ENCODE results near the gene MAP4K5.

Gene MAP4K5

GRCh38 chr14:50533806-50534205 lies 1.4 kb upstream of the MAP4K5 start:
- TF ChIP-seq EZH2 (IDR thresholded peaks at IDR 0.05; ENCODE audit: borderline replicate concordance, low read length) (no peak), CTCF (IDR thresholded peaks at IDR 0.05; ENCODE audit: low read length) (no peak)
- H3K9me3 ChIP-seq (ENCODE audit: low read length), result no peaks in the 10 kb centered on the region
- peaks cover 5% of the 10 kb centered on the region; the same call in 1 of the 2 replicates for H3K36me3 ChIP-seq (ENCODE audit: insufficient read depth, low read length)
- H3F3A ChIP-seq (ENCODE audit: insufficient read depth, low read length), result no peaks in the 10 kb centered on the region
- H3K9me2 ChIP-seq (ENCODE audit: low read depth, low read length), result no peaks in the 10 kb centered on the region
- no peaks in the 10 kb centered on the region for H3K27me3 ChIP-seq (ENCODE audit: insufficient read depth, low read length)
- peak overlapping the region; percentile 78 for H3K4me3 ChIP-seq (ENCODE audit: low read depth, low read length, poor library complexity, severe bottlenecking)
- H3K4me2 ChIP-seq (ENCODE audit: low read length), result peak overlapping the region; percentile 99
- H3K9ac ChIP-seq (ENCODE audit: low read length), result no peak overlapping the region
- H3K4me1 ChIP-seq (ENCODE audit: insufficient read depth, low read length, severe bottlenecking), result peaks cover 44% of the 10 kb centered on the region
- no peaks in the 10 kb centered on the region for H4K20me1 ChIP-seq (ENCODE audit: insufficient read depth, low read length)
- peaks cover 33% of the 10 kb centered on the region for H3K79me2 ChIP-seq (ENCODE audit: insufficient read depth, low read length)
- no peak overlapping the region for H2AFZ ChIP-seq (ENCODE audit: low read length)
- peak overlapping the region; percentile 61 for H3K27ac ChIP-seq (ENCODE audit: low read depth, low read length, poor library complexity, severe bottlenecking)

- Histone ChIP-seq H3F3A (ENCODE audit: insufficient read depth, low read length) (no peaks in the 10 kb centered on the region), H3K27ac (ENCODE audit: low read depth, low read length, poor library complexity, severe bottlenecking) (peak overlapping the region; percentile 61), H4K20me1 (ENCODE audit: insufficient read depth, low read length) (no peaks in the 10 kb centered on the region), H3K79me2 (ENCODE audit: insufficient read depth, low read length) (peaks cover 38% of the 10 kb centered on the region), H3K9me2 (ENCODE audit: low read depth, low read length) (no peaks in the 10 kb centered on the region), H3K4me1 (ENCODE audit: insufficient read depth, low read length, severe bottlenecking) (peaks cover 49% of the 10 kb centered on the region), H3K4me3 (ENCODE audit: low read depth, low read length, poor library complexity, severe bottlenecking) (peak overlapping the region; percentile 78), H3K36me3 (ENCODE audit: insufficient read depth, low read length) (peaks cover 5% of the 10 kb centered on the region; the same call in 1 of the 2 replicates), H3K4me2 (ENCODE audit: low read length) (peak overlapping the region; percentile 99), H3K9me3 (ENCODE audit: low read length) (no peaks in the 10 kb centered on the region), H3K9ac (ENCODE audit: low read length) (peak overlapping the region; percentile 95), H3K27me3 (ENCODE audit: insufficient read depth, low read length) (no peaks in the 10 kb centered on the region), H2AFZ (ENCODE audit: low read length) (peak overlapping the region; percentile 32; the same call in 1 of the 2 replicates)
- TF ChIP-seq CTCF (IDR thresholded peaks at IDR 0.05; ENCODE audit: low read length), result no peak
- no peak for TF ChIP-seq EZH2 (IDR thresholded peaks at IDR 0.05; ENCODE audit: borderline replicate concordance, low read length)
Observed at GRCh38 chr14:50533241-50533705, 904 bp upstream of the MAP4K5 start.

DNA sequence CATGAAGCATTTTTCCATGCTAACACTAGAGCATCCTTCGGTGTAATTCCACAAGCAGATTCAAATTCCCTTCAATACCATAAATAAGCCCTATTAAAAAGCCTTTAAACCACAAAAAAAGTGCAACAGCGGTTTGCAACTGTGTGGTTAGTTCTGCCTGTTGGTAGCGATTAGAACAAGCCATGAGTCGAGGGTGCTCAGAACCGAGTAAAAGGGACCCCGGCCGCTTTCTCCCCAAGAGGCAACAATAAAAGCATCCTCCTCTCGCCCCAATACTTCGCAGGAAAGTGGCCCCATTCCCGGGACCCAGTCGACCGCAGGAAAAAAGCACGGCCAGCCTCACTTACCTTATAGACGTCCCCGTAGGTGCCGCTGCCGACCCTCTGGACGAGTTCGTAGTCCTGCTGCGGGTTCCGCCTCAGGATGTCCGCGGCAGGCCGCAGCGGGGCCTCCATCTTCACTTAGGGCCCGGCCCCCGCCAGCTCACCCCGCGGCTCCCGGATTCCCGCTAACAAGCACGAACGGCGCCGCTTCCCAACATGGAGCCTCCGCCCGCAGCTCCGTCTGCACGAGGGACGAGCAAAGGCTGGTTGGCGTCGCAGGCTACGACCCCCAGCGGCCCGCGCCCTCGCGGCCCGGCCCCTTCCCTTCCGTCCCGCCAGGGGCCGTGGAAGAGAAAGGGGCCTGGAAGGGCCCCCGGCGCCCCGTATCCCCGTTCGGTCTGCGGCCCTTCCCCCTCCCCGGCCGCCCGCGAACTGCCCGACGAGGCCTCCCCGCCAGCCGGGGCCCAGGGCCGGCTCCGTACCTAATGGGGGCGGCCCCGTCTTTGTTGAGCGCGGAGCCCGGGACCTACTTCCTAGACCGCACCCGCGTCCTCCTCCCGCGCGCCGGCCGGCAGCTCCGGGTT lies 521 bp downstream of the MAP4K5 start:
- H3K4me1 ChIP-seq (ENCODE audit: insufficient read depth, low read length, severe bottlenecking), result peaks cover 52% of the 10 kb centered on the region

More for the DNA sequence above, 521 bp downstream of the MAP4K5 start:
- peak overlapping the region; percentile 95 for H3K9ac ChIP-seq (ENCODE audit: low read length)
- H3K36me3 ChIP-seq (ENCODE audit: insufficient read depth, low read length), result peaks cover 5% of the 10 kb centered on the region; the same call in 1 of the 2 replicates
- H3K9me2 ChIP-seq (ENCODE audit: low read depth, low read length), result no peaks in the 10 kb centered on the region
- H3K79me2 ChIP-seq (ENCODE audit: insufficient read depth, low read length), result peaks cover 52% of the 10 kb centered on the region
- H3K4me2 ChIP-seq (ENCODE audit: low read length), result peak overlapping the region; percentile 99
- TF ChIP-seq CTCF (IDR thresholded peaks at IDR 0.05; ENCODE audit: low read length) (no peak; the same call in 1 of the 2 replicates), EZH2 (IDR thresholded peaks at IDR 0.05; ENCODE audit: borderline replicate concordance, low read length) (no peak)
- no peaks in the 10 kb centered on the region for H3F3A ChIP-seq (ENCODE audit: insufficient read depth, low read length)
- no peaks in the 10 kb centered on the region for H3K27me3 ChIP-seq (ENCODE audit: insufficient read depth, low read length)
- peak overlapping the region; percentile 58 for H3K27ac ChIP-seq (ENCODE audit: low read depth, low read length, poor library complexity, severe bottlenecking)
- H2AFZ ChIP-seq (ENCODE audit: low read length), result no peak overlapping the region
- no peaks in the 10 kb centered on the region for H3K9me3 ChIP-seq (ENCODE audit: low read length)
- no peaks in the 10 kb centered on the region for H4K20me1 ChIP-seq (ENCODE audit: insufficient read depth, low read length)
- peak overlapping the region; percentile 78 for H3K4me3 ChIP-seq (ENCODE audit: low read depth, low read length, poor library complexity, severe bottlenecking)

Measured in OCI-LY1 (cell line).